Measurements from ENCODE around the gene SLC15A3. TPM values are rescaled to one million over a fixed set of nuclear protein-coding genes. Genes with fewer than 3 reads are reported as not detected.

Gene SLC15A3
- total and polyA plus RNA-seq, 2 donors from 2014 or later = 26.6 to 27.0 TPM

DNA sequence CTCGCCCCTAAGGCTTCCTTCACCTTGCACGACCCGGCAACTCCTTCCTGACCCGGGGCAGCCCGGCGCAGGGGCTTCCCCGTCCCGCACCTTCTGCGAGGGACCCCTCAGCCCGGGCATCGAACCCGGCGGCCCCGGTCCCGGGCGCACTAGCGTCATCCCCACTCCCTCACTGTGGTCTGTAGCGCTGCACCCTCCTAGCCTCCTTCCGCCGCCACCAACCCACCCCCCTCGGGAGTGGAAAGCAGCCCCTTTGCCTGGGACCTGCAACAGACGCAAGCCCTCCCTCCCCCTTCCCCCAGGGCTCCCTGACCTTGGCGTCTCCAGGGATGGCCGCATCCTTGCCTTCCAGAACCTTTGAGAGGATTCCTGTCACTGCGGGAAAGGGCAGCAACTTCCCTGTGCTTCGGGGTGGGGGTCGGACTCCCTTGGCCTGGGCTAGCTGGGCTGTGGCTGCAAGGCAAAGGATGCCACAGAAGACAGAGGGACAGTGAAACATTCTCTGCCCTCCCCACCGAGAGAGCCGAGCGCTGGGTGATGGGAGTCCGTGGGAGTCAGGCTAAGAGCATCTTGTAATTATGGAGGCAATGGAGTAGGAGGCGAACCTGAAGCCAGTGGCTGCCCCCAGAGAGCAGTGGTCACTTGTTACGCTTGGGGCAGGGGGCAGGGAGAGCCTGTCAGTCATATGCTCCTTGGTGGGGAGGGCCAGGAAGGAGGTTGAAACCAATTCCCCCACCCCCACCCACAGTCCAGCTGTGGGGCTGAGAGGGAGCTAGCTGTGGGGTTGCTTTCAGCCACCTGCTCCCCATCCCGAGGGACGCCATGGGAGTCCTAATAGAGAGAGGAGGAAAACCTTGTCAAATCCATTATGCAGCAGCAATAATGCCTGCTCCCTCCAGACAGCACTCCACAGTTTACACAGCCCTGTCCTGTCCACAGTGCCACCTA is 26.8 kb downstream of the SLC15A3 start:
- no peak for FAIRE-seq

DNA sequence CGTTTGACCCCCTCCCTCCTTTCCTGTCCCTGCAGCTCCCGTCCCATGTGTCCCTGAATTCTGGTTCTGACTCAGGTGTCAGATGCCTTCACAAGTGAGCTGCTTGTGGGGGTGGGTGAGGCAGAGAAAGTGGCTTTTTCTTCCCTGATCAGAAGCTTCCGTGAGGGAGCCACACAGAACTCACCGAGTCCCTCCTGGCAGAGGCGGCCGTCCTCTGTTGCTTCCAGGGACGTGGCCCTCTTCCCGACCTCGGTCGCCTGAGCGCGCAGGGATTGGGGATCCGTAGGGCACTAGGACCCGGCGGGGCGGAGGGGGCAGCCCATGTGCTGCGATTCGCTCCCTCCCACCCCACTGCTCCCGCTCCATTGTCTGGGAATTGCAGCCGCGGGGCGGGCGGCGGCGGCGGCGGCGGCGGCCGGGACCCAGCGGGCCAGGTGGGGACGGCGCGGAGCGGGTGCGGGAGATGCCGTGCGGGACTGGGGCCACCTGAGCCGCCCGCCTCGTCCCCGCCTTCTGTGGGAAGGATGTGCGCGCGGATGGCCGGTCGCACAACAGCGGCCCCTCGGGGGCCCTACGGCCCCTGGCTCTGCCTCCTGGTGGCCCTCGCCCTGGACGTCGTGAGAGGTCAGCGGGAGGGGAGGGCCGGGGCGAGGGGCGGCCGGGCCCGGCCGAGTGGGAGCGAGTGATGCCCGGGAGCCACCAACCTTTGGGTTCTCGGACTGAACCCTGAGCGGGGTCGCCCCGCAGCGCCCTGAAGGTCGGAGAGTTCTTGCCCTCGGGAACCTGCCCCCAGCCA is 27.7 kb downstream of the SLC15A3 start, which contains the start of gene TMEM132A:
Gene TMEM132A, plus strand, starts transcription at position 351 of the 796 bp plus-strand sequence. Its CDS starts 174 bp downstream, at position 525.
- FAIRE-seq (no peak), DNase-seq (peak; percentile 82 to 91 (median 86))
- Histone ChIP-seq H3K9me3 (ENCODE audit: control insufficient read depth in 2 of 3, insufficient read depth in 1 of 3, low read length in 3 of 3) (no peaks in the 10 kb centered on the region), H3K36me3 (ENCODE audit: control insufficient read depth in 2 of 3, insufficient read depth in 3 of 3, low read length in 3 of 3) (peaks cover 8 to 31% (median 21%) of the 10 kb centered on the region in 3 donors), H3K4me3 (ENCODE audit: low read length in 3 of 3) (peak within 1 kb of the TSS; percentile 48 to 50 (median 48)), H3K4me1 (ENCODE audit: control insufficient read depth in 2 of 3, insufficient read depth in 2 of 3, low read depth in 1 of 3, low read length in 3 of 3) (peaks cover 0 to 10% (median 0%) of the 10 kb centered on the region in 3 donors), H3K27me3 (ENCODE audit: control insufficient read depth, insufficient read depth, low read length) (no peaks in the 10 kb centered on the region), H3K27ac (ENCODE audit: low read depth in 2 of 2, low read length in 2 of 2) (no peak within 1 kb of the TSS), H3K9ac (ENCODE audit: low read length in 3 of 3) (no peak within 1 kb of the TSS)
- intact Hi-C loops (cut with DNase I) = no loop called here
- TF ChIP-seq, protein P1, sequence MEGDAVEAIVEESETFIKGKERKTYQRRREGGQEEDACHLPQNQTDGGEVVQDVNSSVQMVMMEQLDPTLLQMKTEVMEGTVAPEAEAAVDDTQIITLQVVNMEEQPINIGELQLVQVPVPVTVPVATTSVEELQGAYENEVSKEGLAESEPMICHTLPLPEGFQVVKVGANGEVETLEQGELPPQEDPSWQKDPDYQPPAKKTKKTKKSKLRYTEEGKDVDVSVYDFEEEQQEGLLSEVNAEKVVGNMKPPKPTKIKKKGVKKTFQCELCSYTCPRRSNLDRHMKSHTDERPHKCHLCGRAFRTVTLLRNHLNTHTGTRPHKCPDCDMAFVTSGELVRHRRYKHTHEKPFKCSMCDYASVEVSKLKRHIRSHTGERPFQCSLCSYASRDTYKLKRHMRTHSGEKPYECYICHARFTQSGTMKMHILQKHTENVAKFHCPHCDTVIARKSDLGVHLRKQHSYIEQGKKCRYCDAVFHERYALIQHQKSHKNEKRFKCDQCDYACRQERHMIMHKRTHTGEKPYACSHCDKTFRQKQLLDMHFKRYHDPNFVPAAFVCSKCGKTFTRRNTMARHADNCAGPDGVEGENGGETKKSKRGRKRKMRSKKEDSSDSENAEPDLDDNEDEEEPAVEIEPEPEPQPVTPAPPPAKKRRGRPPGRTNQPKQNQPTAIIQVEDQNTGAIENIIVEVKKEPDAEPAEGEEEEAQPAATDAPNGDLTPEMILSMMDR (IDR thresholded peaks at IDR 0.05; ENCODE audit: borderline replicate concordance, extremely low read depth, insufficient read depth) = no peak

More for the DNA sequence above, 26.8 kb downstream of the SLC15A3 start:
- no peaks in the 10 kb centered on the region for H3K27me3 ChIP-seq (ENCODE audit: control insufficient read depth, insufficient read depth, low read length)
- H3K4me3 ChIP-seq (ENCODE audit: low read length in 3 of 3) = peak overlapping the region in 2 of 3 donors; percentile 48
- peak in 4 of 5 donors; percentile 52 to 73 (median 62) for DNase-seq
- H3K36me3 ChIP-seq (ENCODE audit: control insufficient read depth in 2 of 3, insufficient read depth in 3 of 3, low read length in 3 of 3) = peaks cover 8 to 25% (median 13%) of the 10 kb centered on the region in 3 donors
- TF ChIP-seq, protein P1 (IDR thresholded peaks at IDR 0.05; ENCODE audit: borderline replicate concordance, extremely low read depth, insufficient read depth) = no peak
- no peaks in the 10 kb centered on the region for H3K9me3 ChIP-seq (ENCODE audit: control insufficient read depth in 2 of 3, insufficient read depth in 1 of 3, low read length in 3 of 3)
- no peak overlapping the region for H3K9ac ChIP-seq (ENCODE audit: low read length in 3 of 3)
- intact Hi-C loops (cut with DNase I) = no loop called here
- H3K27ac ChIP-seq (ENCODE audit: low read depth in 2 of 2, low read length in 2 of 2) = no peak overlapping the region
- peaks cover 0 to 10% (median 0%) of the 10 kb centered on the region in 3 donors for H3K4me1 ChIP-seq (ENCODE audit: control insufficient read depth in 2 of 3, insufficient read depth in 2 of 3, low read depth in 1 of 3, low read length in 3 of 3)

- Histone ChIP-seq H3K27me3 (ENCODE audit: control insufficient read depth, insufficient read depth, low read length) (no peaks in the 10 kb centered on the region), H3K4me3 (ENCODE audit: low read length in 3 of 3) (no peak overlapping the region), H3K4me1 (ENCODE audit: control insufficient read depth in 2 of 3, insufficient read depth in 2 of 3, low read depth in 1 of 3, low read length in 3 of 3) (peaks cover 0 to 10% (median 0%) of the 10 kb centered on the region in 3 donors), H3K27ac (ENCODE audit: low read depth in 2 of 2, low read length in 2 of 2) (no peak overlapping the region), H3K9me3 (ENCODE audit: control insufficient read depth in 2 of 3, insufficient read depth in 1 of 3, low read length in 3 of 3) (no peaks in the 10 kb centered on the region), H3K9ac (ENCODE audit: low read length in 3 of 3) (no peak overlapping the region), H3K36me3 (ENCODE audit: control insufficient read depth in 2 of 3, insufficient read depth in 3 of 3, low read length in 3 of 3) (peaks cover 8 to 31% (median 21%) of the 10 kb centered on the region in 3 donors)
- TF ChIP-seq, protein P1 (IDR thresholded peaks at IDR 0.05; ENCODE audit: borderline replicate concordance, extremely low read depth, insufficient read depth) = no peak
- intact Hi-C loops (cut with DNase I) = no loop called here
- no peak for DNase-seq
- FAIRE-seq = no peak
Observed at GRCh38 chr11:60923800-60924109, 28.2 kb downstream of the SLC15A3 start.

Measured in kidney (tissue), 14 donors.